Testis (tissue), 2 donors: Measurements from ENCODE around the gene QDPR.

ENCODE experiments used
- CTCF ChIP-seq, 3 experiments: fragments of 450-650 bp in 2 of 3; fragments of 200-600 bp in 1 of 3; sonication (generic) in 1 of 3; IDR thresholded peaks; one replicate each; pipeline ENCODE4 v1.5.1; 2016 to 2019; ENCODE audit warnings: antibody characterized with exemption in 3 of 3, mild to moderate bottlenecking in 2 of 3, moderate library complexity in 1 of 3
- POLR2A ChIP-seq: fragments of 450-650 bp; IDR thresholded peaks from one replicate; pipeline ENCODE4 v1.6.1; 2017; ENCODE audit warnings: antibody characterized with exemption, mild to moderate bottlenecking, moderate library complexity

GRCh38 chr4:17447056-17447455, 64.8 kb downstream of the QDPR start:
- no peak for TF ChIP-seq CTCF (IDR thresholded peaks at IDR 0.05)
- no peak for TF ChIP-seq POLR2A
